ENCODE measurements around the gene ZNF784. TPM values are rescaled to one million over a fixed set of nuclear protein-coding genes. Genes with fewer than 3 reads are reported as not detected.

Gene ZNF784
- total RNA-seq, 3 donors from 2014 or later (not counting 1 experiment from before 2014, with no cell fraction given): 6.4 to 7.9 (median 7.1) TPM

DNA sequence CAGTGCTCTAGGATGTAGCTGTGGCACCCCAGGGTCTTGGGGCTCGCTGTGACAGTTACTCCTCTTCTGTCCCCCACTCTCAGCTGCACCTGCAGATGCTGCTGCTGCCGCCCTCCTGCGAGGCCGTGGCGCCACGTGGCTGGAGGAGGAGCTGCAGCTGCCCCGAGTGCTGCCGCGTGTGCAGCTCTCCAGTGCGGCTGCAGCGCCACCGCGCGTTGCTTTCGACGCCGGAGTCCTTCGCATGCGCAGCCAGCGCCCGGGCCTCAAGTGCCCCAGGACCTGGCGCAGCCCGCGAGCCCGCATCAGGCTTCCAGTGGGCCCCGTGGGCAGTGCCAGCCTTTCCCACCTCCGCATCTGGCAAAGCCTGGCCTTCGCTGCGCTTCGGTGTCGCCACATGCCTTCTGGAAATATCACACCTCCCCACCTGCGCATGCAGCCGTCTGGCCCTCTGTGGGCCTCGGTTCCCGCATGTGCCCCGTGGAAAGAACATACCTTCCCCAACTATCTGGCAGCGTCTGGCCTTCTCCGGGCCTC, 15.7 kb upstream of the ZNF784 start:
- ATAC-seq: peak; percentile 39 to 62 (median 58)
- H3K36me3 ChIP-seq (ENCODE audit: control insufficient read depth, insufficient read depth, low read length): peaks cover 7% of the 10 kb centered on the region
- 35% methylated on average over 38 of the region's 38 CpGs for WGBS (ENCODE audit: insufficient coverage)
- H3K27ac ChIP-seq (ENCODE audit: low read length): peak overlapping the region; percentile 76
- Mint-ChIP-seq H3K4me3 (peak overlapping the region; percentile 74), H3K4me1 (peaks cover 53 to 74% of the 10 kb centered on the region in 2 donors), H3K27me3 (ENCODE audit: low read depth in 2 of 2) (no peaks in the 10 kb centered on the region), H3K27ac (peak overlapping the region; percentile 76 to 96), H3K9me3 (no peaks in the 10 kb centered on the region), H3K36me3 (no peaks in the 10 kb centered on the region)
- no peaks in the 10 kb centered on the region for H3K27me3 ChIP-seq (ENCODE audit: control insufficient read depth, insufficient read depth, low read length)
- intact Hi-C loops (cut with micrococcal nuclease): loop anchor here (5.0 kb wide), 1 partner anchor 33 kb away; the partner anchor contains the start of gene ZNF865
- TF ChIP-seq, protein P1, sequence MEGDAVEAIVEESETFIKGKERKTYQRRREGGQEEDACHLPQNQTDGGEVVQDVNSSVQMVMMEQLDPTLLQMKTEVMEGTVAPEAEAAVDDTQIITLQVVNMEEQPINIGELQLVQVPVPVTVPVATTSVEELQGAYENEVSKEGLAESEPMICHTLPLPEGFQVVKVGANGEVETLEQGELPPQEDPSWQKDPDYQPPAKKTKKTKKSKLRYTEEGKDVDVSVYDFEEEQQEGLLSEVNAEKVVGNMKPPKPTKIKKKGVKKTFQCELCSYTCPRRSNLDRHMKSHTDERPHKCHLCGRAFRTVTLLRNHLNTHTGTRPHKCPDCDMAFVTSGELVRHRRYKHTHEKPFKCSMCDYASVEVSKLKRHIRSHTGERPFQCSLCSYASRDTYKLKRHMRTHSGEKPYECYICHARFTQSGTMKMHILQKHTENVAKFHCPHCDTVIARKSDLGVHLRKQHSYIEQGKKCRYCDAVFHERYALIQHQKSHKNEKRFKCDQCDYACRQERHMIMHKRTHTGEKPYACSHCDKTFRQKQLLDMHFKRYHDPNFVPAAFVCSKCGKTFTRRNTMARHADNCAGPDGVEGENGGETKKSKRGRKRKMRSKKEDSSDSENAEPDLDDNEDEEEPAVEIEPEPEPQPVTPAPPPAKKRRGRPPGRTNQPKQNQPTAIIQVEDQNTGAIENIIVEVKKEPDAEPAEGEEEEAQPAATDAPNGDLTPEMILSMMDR (IDR thresholded peaks at IDR 0.05): peak; percentile 57
- peak overlapping the region; percentile 34 for H3K4me3 ChIP-seq (ENCODE audit: low read length)
- peak; percentile 63 to 92 for DNase-seq
- H3K9me3 ChIP-seq (ENCODE audit: control insufficient read depth, insufficient read depth, low read length): no peaks in the 10 kb centered on the region
- H3K4me1 ChIP-seq (ENCODE audit: control insufficient read depth, insufficient read depth, low read length): peaks cover 77% of the 10 kb centered on the region

DNA sequence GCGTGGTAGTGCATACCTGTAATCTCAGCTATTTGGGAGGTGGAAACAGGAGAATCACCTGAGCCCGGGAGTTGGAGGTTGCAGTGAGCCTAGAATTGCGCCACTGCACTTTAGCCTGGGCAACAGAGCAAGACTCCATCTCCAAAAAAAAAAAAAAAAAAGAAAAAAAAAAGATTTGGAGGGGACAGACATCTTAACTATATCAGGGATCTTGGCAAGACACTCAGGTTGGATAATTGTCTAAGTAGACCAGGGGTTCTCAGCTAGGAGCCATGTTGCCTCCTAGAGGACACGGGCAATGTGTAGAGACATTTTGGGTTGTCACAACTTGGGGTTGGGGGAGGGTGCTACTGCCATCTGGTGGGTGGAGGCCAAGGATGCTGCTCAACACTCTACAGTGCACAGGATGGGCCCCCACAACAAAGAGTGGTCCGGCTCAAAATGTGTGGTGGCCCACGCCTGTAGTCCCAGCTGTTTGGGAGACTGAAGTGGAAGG, 14.5 kb upstream of the ZNF784 start:
- Mint-ChIP-seq H3K4me3 (peak overlapping the region; percentile 55), H3K27ac (peak overlapping the region in 1 of 2 donors; percentile 53), H3K36me3 (no peaks in the 10 kb centered on the region), H3K4me1 (peaks cover 61 to 72% of the 10 kb centered on the region in 2 donors), H3K9me3 (no peaks in the 10 kb centered on the region), H3K27me3 (ENCODE audit: low read depth in 2 of 2) (no peaks in the 10 kb centered on the region)
- DNase-seq (peak in 1 of 2 donors; percentile 81), ATAC-seq (peak; percentile 16 to 45 (median 26))
- Histone ChIP-seq H3K4me3 (ENCODE audit: low read length) (no peak overlapping the region), H3K36me3 (ENCODE audit: control insufficient read depth, insufficient read depth, low read length) (no peaks in the 10 kb centered on the region), H3K4me1 (ENCODE audit: control insufficient read depth, insufficient read depth, low read length) (peaks cover 76% of the 10 kb centered on the region), H3K27ac (ENCODE audit: low read length) (no peak overlapping the region), H3K27me3 (ENCODE audit: control insufficient read depth, insufficient read depth, low read length) (no peaks in the 10 kb centered on the region), H3K9me3 (ENCODE audit: control insufficient read depth, insufficient read depth, low read length) (no peaks in the 10 kb centered on the region)
- TF ChIP-seq, protein P1 (IDR thresholded peaks at IDR 0.05): peak; percentile 42
- intact Hi-C loops (cut with micrococcal nuclease): loop anchor here (10.0 kb wide), 1 partner anchor 166 kb away; no protein-coding TSS in a partner anchor
- whole genome bisulfite sequencing (ENCODE audit: insufficient coverage): 77% methylated on average over 5 of the region's 6 CpGs

DNA sequence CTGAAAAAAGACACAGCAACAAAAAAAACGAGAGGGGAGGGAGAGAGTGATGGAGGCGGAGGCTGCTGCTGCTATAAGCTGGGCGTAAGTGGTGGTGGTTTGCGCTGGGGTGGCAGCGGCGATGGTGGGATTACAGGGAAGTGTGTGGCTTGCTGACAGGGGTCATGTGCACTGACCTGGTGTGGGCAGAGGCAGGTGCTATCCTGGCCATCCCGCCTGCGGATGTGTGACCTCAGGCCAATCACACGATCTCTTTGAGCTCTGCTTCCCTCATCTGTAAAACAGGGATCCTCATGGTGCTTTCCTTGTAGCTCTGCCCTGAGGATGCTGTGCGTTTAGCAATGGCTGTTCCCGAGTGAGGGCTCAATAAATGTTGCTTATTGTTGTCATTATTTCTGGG, 13.2 kb upstream of the ZNF784 start:
- Mint-ChIP-seq H3K27ac (peak overlapping the region; percentile 100), H3K36me3 (no peaks in the 10 kb centered on the region), H3K9me3 (no peaks in the 10 kb centered on the region), H3K4me1 (peaks cover 52 to 61% of the 10 kb centered on the region in 2 donors), H3K27me3 (ENCODE audit: low read depth in 2 of 2) (no peaks in the 10 kb centered on the region), H3K4me3 (peak overlapping the region; percentile 62)
- no peak overlapping the region for H3K27ac ChIP-seq (ENCODE audit: low read length)
- TF ChIP-seq, protein P1 (IDR thresholded peaks at IDR 0.05): no peak
- no peak overlapping the region for H3K4me3 ChIP-seq (ENCODE audit: low read length)
- 80% methylated on average over 11 of the region's 11 CpGs for WGBS (ENCODE audit: insufficient coverage)
- ATAC-seq: no peak
- no peaks in the 10 kb centered on the region for H3K36me3 ChIP-seq (ENCODE audit: control insufficient read depth, insufficient read depth, low read length)
- no peaks in the 10 kb centered on the region for H3K9me3 ChIP-seq (ENCODE audit: control insufficient read depth, insufficient read depth, low read length)
- intact Hi-C loops (cut with micrococcal nuclease): loop anchor here (10.0 kb wide), 1 partner anchor 167 kb away; no protein-coding TSS in a partner anchor
- DNase-seq: no peak
- peaks cover 68% of the 10 kb centered on the region for H3K4me1 ChIP-seq (ENCODE audit: control insufficient read depth, insufficient read depth, low read length)
- no peaks in the 10 kb centered on the region for H3K27me3 ChIP-seq (ENCODE audit: control insufficient read depth, insufficient read depth, low read length)

Measured in natural killer cell (primary cell).